Gastrocnemius medialis (tissue), 4 donors: ENCODE data around the gene MYLK.

ENCODE experiments used
- CTCF ChIP-seq, 5 experiments: fragments of 450-650 bp in 3 of 5; fragments of 200-600 bp in 2 of 5; sonication (generic) in 2 of 5; IDR thresholded peaks in 4 of 5; conservative IDR thresholded peaks in 1 of 5; 1 replicate in 4 of 5; 2 replicates in 1 of 5; pipeline ENCODE4 v1.5.1; 2016 to 2019; ENCODE audit warnings: antibody characterized with exemption in 5 of 5, mild to moderate bottlenecking in 3 of 5, moderate library complexity in 3 of 5
- POLR2A ChIP-seq, 2 donors: fragments of 450-650 bp; IDR thresholded peaks; one replicate each; pipeline ENCODE4 v1.6.1; 2017; ENCODE audit warnings: antibody characterized with exemption in 2 of 2, mild to moderate bottlenecking in 2 of 2, moderate library complexity in 2 of 2

DNA sequence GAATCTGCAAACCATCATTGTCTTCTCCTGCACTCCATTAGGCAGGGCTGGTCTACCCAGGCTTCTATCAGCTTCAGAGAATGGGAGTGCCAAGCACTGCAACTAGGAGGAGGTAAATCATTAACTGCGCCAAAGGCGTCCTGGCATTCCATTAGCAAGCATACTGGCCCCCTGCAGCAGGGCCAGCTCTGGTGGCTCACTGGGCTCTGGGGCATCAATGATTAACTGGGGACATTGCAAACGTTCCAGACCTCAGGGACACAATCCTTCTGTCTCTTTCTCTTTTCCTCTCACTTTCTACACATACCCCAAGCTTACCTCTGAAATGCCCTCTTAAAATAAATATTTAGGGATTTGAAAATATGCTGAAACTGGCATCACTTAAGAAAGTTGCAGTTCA lies 129.0 kb downstream of the MYLK start:
- TF ChIP-seq CTCF (IDR thresholded peaks at IDR 0.05 in 4 of 5, conservative IDR thresholded peaks at IDR 0.05 in 1 of 5) = no peak
- no peak for TF ChIP-seq POLR2A (IDR thresholded peaks at IDR 0.05)
